Astrocyte (in vitro differentiated cells and primary cell): Measurements from ENCODE around the gene FITM2.

Experiments used
- EZH2 ChIP-seq: IDR thresholded peaks from 2 replicates; pipeline ENCODE4 v1.6.1; 2012; ENCODE audit warnings: mild to moderate bottlenecking, low read length, inconsistent platforms; ENCODE audit not compliant: insufficient read depth
- TF ChIP-seq, protein P1 (sequence below): IDR thresholded peaks from 2 replicates; pipeline ENCODE4 v1.5.1; 2011; ENCODE audit warnings: low read depth, mild to moderate bottlenecking, inconsistent platforms, low read length, moderate library complexity; ENCODE audit not compliant: insufficient read depth

DNA sequence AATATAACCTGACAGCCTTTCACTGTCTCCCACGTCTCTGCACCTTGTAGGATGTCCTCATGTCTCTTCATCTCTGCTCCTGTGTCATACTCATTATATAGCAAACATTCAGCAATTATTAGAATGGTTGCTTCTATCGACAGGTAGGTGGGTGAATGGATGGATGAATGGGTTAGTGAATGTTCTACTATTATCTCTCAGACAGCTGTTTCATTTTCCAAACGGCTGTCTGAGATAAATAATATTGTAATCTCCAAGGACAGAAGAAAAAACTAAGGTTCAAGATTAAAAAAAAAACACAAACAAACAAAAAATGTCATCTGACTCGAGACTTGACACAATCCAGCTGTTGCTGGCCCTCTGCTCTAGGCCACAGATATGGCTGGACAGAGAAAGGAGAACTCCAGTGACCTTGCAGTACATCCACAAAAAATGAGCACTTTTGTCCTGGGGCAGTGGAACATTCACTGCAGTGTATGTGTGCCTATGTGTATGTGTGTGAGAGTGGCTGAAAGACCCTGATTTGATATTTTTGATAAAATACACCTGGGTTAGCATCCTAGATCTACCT, 46.6 kb upstream of the FITM2 start:
- TF ChIP-seq EZH2: no peak
- TF ChIP-seq, protein P1, sequence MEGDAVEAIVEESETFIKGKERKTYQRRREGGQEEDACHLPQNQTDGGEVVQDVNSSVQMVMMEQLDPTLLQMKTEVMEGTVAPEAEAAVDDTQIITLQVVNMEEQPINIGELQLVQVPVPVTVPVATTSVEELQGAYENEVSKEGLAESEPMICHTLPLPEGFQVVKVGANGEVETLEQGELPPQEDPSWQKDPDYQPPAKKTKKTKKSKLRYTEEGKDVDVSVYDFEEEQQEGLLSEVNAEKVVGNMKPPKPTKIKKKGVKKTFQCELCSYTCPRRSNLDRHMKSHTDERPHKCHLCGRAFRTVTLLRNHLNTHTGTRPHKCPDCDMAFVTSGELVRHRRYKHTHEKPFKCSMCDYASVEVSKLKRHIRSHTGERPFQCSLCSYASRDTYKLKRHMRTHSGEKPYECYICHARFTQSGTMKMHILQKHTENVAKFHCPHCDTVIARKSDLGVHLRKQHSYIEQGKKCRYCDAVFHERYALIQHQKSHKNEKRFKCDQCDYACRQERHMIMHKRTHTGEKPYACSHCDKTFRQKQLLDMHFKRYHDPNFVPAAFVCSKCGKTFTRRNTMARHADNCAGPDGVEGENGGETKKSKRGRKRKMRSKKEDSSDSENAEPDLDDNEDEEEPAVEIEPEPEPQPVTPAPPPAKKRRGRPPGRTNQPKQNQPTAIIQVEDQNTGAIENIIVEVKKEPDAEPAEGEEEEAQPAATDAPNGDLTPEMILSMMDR: no peak
